OCI-LY7 (cell line): ENCODE data around the gene LSMEM2. TPM values are rescaled to one million over a fixed set of nuclear protein-coding genes. Genes with fewer than 3 reads are reported as not detected.

Experiments
- BruUV-seq: library from RNA; stranded (reverse); fragments of 400-500 nt; replicated peaks from 2 replicates; lab custom pipeline; 2021; lab: Mats Ljungman, UMichigan
- CTCF ChIA-PET: fragments of 300-600 bp; sonication (Branson Sonifier 250); formaldehyde crosslinking; loops from one replicate; lab custom pipeline; 2022; ENCODE audit warnings: antibody characterized with exemption; ENCODE audit not compliant: unreplicated experiment; lab: Charles Lee
- POLR2A ChIA-PET: fragments of 300-600 bp; sonication (Branson Sonifier 250); formaldehyde crosslinking; loops from one replicate; lab custom pipeline; 2022; ENCODE audit warnings: antibody characterized with exemption; lab: Charles Lee
- DNase-seq: peaks from one replicate; pipeline ENCODE4 v3.0.0-alpha.2; 2015; ENCODE audit warnings: low spot score
- H2AFZ ChIP-seq: fragments of 200-600 bp; sonication (generic), shearing (Covaris generic); 2 replicates; pipeline ENCODE4 v1.6.1; 2014; ENCODE audit warnings: mild to moderate bottlenecking, antibody characterized with exemption, low read length, moderate library complexity
- H3K27ac ChIP-seq: fragments of 200-600 bp; sonication (generic); 2 replicates; pipeline ENCODE4 v1.5.1; 2014; ENCODE audit warnings: mixed run types, low read depth, mild to moderate bottlenecking, moderate library complexity, low read length, inconsistent platforms; ENCODE audit not compliant: poor library complexity, severe bottlenecking
- H3K36me3 ChIP-seq: fragments of 200-600 bp; sonication (generic); 2 replicates; pipeline ENCODE4 v1.6.1; 2014; ENCODE audit warnings: mild to moderate bottlenecking, antibody characterized with exemption, low read length, moderate library complexity, mixed read lengths; ENCODE audit not compliant: insufficient read depth
- H3K4me1 ChIP-seq: fragments of 200-600 bp; sonication (generic); 2 replicates; pipeline ENCODE4 v1.5.1; 2014; ENCODE audit warnings: mild to moderate bottlenecking, low read length; ENCODE audit not compliant: insufficient read depth, poor library complexity, severe bottlenecking
- H3K4me2 ChIP-seq: fragments of 200-600 bp; sonication (generic); 2 replicates; pipeline ENCODE4 v1.6.1; 2014; ENCODE audit warnings: mild to moderate bottlenecking, low read length
- H3K4me3 ChIP-seq: fragments of 200-600 bp; sonication (generic); 2 replicates; pipeline ENCODE4 v1.5.1; 2014; ENCODE audit warnings: mild to moderate bottlenecking, low read depth, low read length; ENCODE audit not compliant: poor library complexity, severe bottlenecking
- H3K79me2 ChIP-seq: fragments of 200-600 bp; sonication (generic); 2 replicates; pipeline ENCODE4 v1.6.1; 2016; ENCODE audit warnings: low read depth, mild to moderate bottlenecking, low read length, moderate library complexity, mixed read lengths; ENCODE audit not compliant: insufficient read depth
- H3K9me2 ChIP-seq: fragments of 200-600 bp; sonication (generic); 2 replicates; pipeline ENCODE4 v1.6.1; 2016; ENCODE audit warnings: mild to moderate bottlenecking, low read length, mixed read lengths; ENCODE audit not compliant: insufficient read depth
- H3K9me3 ChIP-seq: fragments of 200-600 bp; sonication (generic); 2 replicates; pipeline ENCODE4 v1.6.1; 2014; ENCODE audit warnings: mild to moderate bottlenecking, mixed run types, low read length, mixed read lengths
- H4K20me1 ChIP-seq: fragments of 200-600 bp; sonication (generic); 2 replicates; pipeline ENCODE4 v1.6.1; 2014; ENCODE audit warnings: mild to moderate bottlenecking, antibody characterized with exemption, low read length, moderate library complexity, mixed read lengths; ENCODE audit not compliant: insufficient read depth
- EZH2phosphoT487 ChIP-seq: fragments of 200-600 bp; sonication (generic); IDR thresholded peaks from 2 replicates; pipeline ENCODE4 v1.6.1; 2018; ENCODE audit warnings: low read depth, borderline replicate concordance, mild to moderate bottlenecking, mixed run types, antibody characterized with exemption, low read length, moderate library complexity, mixed read lengths
- intact Hi-C: fragments of 100-400 bp; cut with micrococcal nuclease; formaldehyde crosslinking; loops from one replicate; pipeline ENCODE4 v1.10.0; 2022; ENCODE audit not compliant: unreplicated experiment
- total RNA-seq, 2 experiments: library from RNA; depleted of rRNA in 1 of 2; stranded (reverse); fragments of >200 nt in 1 of 2; shearing (Covaris generic) in 1 of 2; gene quantifications; 2 replicates each; pipeline ENCODE4 v1.2.3, GENCODE V29; 2014 to 2022
- TF ChIP-seq, protein P1 (sequence below): fragments of 200-600 bp; sonication (generic); conservative IDR thresholded peaks from 2 replicates; pipeline ENCODE4 v1.5.1; 2014; ENCODE audit warnings: mild to moderate bottlenecking, antibody characterized with exemption, low read length, moderate library complexity, mixed read lengths

The LSMEM2 gene
- total RNA-seq, 2 experiments from 2014 or later: not detected

DNA sequence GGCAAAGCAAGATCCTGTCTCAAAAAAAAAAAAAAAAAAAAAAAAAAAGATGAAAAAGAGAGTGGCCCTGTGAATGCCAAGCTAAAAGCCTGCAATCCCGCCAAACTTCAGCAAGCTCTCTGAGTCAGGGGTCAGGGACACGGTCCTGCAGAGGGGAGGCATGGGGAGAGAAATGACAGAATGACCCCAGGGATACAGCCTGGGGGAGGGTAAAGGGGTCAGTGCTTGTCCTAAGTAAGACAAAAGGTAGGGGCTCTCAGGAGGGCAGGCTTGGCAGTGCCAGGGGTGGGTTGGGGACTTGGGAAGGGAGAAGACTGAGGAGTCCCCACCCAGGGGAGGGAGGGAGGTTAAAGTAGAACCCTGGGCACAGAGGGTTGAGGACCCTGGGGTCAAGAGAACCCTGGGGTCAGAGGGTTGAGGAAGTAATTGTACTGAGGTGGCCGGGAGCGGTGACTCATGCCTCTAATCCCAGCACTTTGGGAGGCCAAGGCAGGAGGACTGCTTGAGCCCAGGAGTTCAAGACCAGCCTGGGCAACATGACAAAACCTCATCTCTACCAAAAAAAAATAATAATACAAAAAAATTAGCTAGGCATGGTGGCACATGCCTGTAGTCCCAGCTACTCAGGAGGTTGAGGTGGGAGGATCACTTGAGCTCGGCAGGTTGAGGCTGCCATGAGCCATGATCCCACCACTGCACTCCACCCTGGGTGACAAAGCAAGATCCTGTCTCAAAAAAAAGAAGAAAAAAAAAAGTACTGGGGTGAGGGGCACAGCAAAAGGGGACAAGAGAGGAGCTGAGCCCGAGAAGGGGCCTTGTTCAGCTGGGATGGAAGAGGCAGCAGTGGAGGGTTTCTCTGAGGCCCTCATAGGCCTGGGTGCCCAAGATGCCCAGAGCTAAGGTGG is 15.2 kb upstream of the LSMEM2 start:
- H4K20me1 ChIP-seq: no peaks in the 10 kb centered on the region
- H3K4me3 ChIP-seq: no peak overlapping the region
- H3K9me2 ChIP-seq: no peaks in the 10 kb centered on the region
- H3K4me2 ChIP-seq: no peak overlapping the region
- TF ChIP-seq, protein P1, sequence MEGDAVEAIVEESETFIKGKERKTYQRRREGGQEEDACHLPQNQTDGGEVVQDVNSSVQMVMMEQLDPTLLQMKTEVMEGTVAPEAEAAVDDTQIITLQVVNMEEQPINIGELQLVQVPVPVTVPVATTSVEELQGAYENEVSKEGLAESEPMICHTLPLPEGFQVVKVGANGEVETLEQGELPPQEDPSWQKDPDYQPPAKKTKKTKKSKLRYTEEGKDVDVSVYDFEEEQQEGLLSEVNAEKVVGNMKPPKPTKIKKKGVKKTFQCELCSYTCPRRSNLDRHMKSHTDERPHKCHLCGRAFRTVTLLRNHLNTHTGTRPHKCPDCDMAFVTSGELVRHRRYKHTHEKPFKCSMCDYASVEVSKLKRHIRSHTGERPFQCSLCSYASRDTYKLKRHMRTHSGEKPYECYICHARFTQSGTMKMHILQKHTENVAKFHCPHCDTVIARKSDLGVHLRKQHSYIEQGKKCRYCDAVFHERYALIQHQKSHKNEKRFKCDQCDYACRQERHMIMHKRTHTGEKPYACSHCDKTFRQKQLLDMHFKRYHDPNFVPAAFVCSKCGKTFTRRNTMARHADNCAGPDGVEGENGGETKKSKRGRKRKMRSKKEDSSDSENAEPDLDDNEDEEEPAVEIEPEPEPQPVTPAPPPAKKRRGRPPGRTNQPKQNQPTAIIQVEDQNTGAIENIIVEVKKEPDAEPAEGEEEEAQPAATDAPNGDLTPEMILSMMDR: no peak
- TF ChIP-seq EZH2phosphoT487: no peak
- H3K4me1 ChIP-seq: peaks cover 4% of the 10 kb centered on the region
- H3K36me3 ChIP-seq: peaks cover 11% of the 10 kb centered on the region; the same call in 1 of the 2 replicates
- H3K9me3 ChIP-seq: no peaks in the 10 kb centered on the region
- H2AFZ ChIP-seq: no peak overlapping the region
- intact Hi-C loops: no loop called here
- no peak overlapping the region for H3K27ac ChIP-seq
- H3K79me2 ChIP-seq: no peaks in the 10 kb centered on the region
- BruUV-seq: no TSS peak
- no peak for DNase-seq
- ChIA-PET CTCF (no interaction called here), POLR2A (interaction anchor here (0.5 to 1.2 kb wide), 3 partner anchors 17 to 83 kb away, joined by 3 to 6 read pairs (median 4); no protein-coding TSS in a partner anchor)

DNA sequence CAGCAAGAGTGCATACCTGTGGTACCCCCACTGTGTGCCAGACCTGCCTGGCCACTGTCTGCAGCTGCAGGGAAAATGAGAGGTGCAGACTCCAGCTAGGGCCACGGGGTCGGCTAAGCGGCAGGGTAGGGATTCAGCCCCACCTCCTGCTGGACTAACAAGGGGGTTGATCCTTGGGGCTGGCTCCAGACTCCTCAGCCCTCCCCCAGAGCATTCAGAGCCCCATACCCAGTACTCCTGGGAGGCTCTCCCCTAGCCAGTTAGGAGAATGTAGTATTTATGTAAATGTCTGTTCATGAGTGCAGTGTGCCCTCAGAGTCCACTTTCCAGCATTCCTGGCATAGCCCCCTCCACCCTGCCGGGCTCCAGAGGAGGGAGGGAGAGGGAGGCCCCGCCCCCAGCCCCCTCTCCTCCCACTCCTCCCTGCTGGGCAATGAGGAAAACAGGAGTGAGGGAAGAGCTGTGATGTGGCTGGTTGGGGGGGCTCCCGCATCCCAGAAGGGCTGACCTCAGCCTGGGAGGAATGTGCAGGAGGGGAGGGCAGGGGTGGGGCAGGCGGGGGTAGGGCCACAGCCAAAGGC is 14.4 kb upstream of the LSMEM2 start:
- H3K27ac ChIP-seq: no peak overlapping the region
- TF ChIP-seq, protein P1: no peak
- TF ChIP-seq EZH2phosphoT487: no peak
- H3K4me2 ChIP-seq: no peak overlapping the region
- no peaks in the 10 kb centered on the region for H4K20me1 ChIP-seq
- no peak overlapping the region for H2AFZ ChIP-seq
- no peak for DNase-seq
- intact Hi-C loops: no loop called here
- H3K79me2 ChIP-seq: no peaks in the 10 kb centered on the region
- H3K9me3 ChIP-seq: no peaks in the 10 kb centered on the region
- no peak overlapping the region for H3K4me3 ChIP-seq
- H3K9me2 ChIP-seq: no peaks in the 10 kb centered on the region
- ChIA-PET CTCF (interaction anchor here (0.6 kb wide), 1 partner anchor 9 kb away, joined by 3 read pairs; no protein-coding TSS in a partner anchor), POLR2A (interaction anchor here (0.5 to 1.2 kb wide), 3 partner anchors 14 to 83 kb away, joined by 4 to 6 read pairs (median 5); no protein-coding TSS in a partner anchor)
- H3K36me3 ChIP-seq: peaks cover 3% of the 10 kb centered on the region; the same call in 1 of the 2 replicates
- peaks cover 4% of the 10 kb centered on the region for H3K4me1 ChIP-seq
- no TSS peak for BruUV-seq
